PC-3 (cell line): ENCODE data around the gene ARIH2. TPM values are rescaled to one million over a fixed set of nuclear protein-coding genes. Genes with fewer than 3 reads are reported as not detected.

Experiments
- ATAC-seq: fragments of 200-7000 bp; cut with Tn5 transposase; 2 replicates; pipeline ENCODE4 v1.9.1; 2020; ENCODE audit warnings: mild to moderate bottlenecking, moderate library complexity
- BruUV-seq: library from RNA; stranded (reverse); fragments of 400-500 nt; replicated peaks from 2 replicates; lab custom pipeline; 2021; lab: Mats Ljungman, UMichigan
- CTCF ChIA-PET: fragments of 300-600 bp; sonication (Branson Sonifier 250); formaldehyde crosslinking; loops from one replicate; lab custom pipeline; 2022; ENCODE audit warnings: antibody characterized with exemption; lab: Charles Lee
- POLR2A ChIA-PET: fragments of 300-600 bp; sonication (Branson Sonifier 250); formaldehyde crosslinking; loops from one replicate; lab custom pipeline; 2022; ENCODE audit warnings: antibody characterized with exemption; ENCODE audit not compliant: unreplicated experiment; lab: Charles Lee
- DNase-seq: peaks from one replicate; pipeline ENCODE4 v3.0.0-alpha.2; 2015
- H2AFZ ChIP-seq: fragments of 300-600 bp; sonication (generic); 2 replicates; pipeline ENCODE4 v1.6.0; 2016; ENCODE audit warnings: antibody characterized with exemption, low read length
- H3F3A ChIP-seq: fragments of 300-600 bp; sonication (generic); one replicate; pipeline ENCODE4 v1.6.0; 2017; ENCODE audit warnings: antibody characterized with exemption, low read length, control low read depth, mild to moderate bottlenecking; ENCODE audit not compliant: unreplicated experiment
- H3K27ac ChIP-seq: fragments of 300-600 bp; sonication (generic); 2 replicates; pipeline ENCODE4 v1.5.1; 2016; ENCODE audit warnings: mild to moderate bottlenecking, low read length
- H3K27me3 ChIP-seq: fragments of 300-600 bp; sonication (generic); 2 replicates; pipeline ENCODE4 v1.6.1; 2016; ENCODE audit warnings: low read length, mixed read lengths
- H3K36me3 ChIP-seq: fragments of 300-600 bp; sonication (generic); 2 replicates; pipeline ENCODE4 v1.6.1; 2016; ENCODE audit warnings: low read depth, mixed run types, low read length, mixed read lengths
- H3K4me1 ChIP-seq: fragments of 300-600 bp; sonication (generic); 2 replicates; pipeline ENCODE4 v1.5.1; 2016; ENCODE audit warnings: low read length; ENCODE audit not compliant: insufficient read depth
- H3K4me2 ChIP-seq: fragments of 300-600 bp; sonication (generic); 2 replicates; pipeline ENCODE4 v1.6.0; 2016; ENCODE audit warnings: low read length
- H3K4me3 ChIP-seq: fragments of 300-600 bp; sonication (generic); 2 replicates; pipeline ENCODE4 v1.5.1; 2016; ENCODE audit warnings: mild to moderate bottlenecking, low read length, mixed read lengths
- H3K79me2 ChIP-seq: fragments of 300-600 bp; sonication (generic); 2 replicates; pipeline ENCODE4 v1.6.1; 2017; ENCODE audit warnings: low read length, mixed read lengths
- H3K9ac ChIP-seq: fragments of 300-600 bp; sonication (generic); 2 replicates; pipeline ENCODE4 v1.6.0; 2016; ENCODE audit warnings: mild to moderate bottlenecking, low read length
- H3K9me2 ChIP-seq: fragments of 300-600 bp; sonication (generic); replicated peaks from 2 replicates; pipeline ENCODE4 v1.6.1; 2016; ENCODE audit warnings: mixed run types, low read length, mixed read lengths
- H3K9me3 ChIP-seq: fragments of 300-600 bp; sonication (generic); 2 replicates; pipeline ENCODE4 v1.6.1; 2016; ENCODE audit warnings: low read length, mixed read lengths
- H4K20me1 ChIP-seq: fragments of 300-600 bp; sonication (generic); 2 replicates; pipeline ENCODE4 v1.6.1; 2016; ENCODE audit warnings: low read length, mixed read lengths
- CTCF ChIP-seq: fragments of 300-600 bp; sonication (generic); conservative IDR thresholded peaks from 2 replicates; pipeline ENCODE4 v1.5.1; 2017; ENCODE audit warnings: antibody characterized with exemption, low read depth, mild to moderate bottlenecking, low read length
- EZH2 ChIP-seq: fragments of 300-600 bp; sonication (generic); IDR thresholded peaks from one replicate; pipeline ENCODE4 v1.6.1; 2017; ENCODE audit warnings: antibody characterized with exemption, mild to moderate bottlenecking, low read length; ENCODE audit not compliant: unreplicated experiment
- EZH2phosphoT487 ChIP-seq: fragments of 300-600 bp; sonication (generic); IDR thresholded peaks from 2 replicates; pipeline ENCODE4 v1.6.1; 2018; ENCODE audit warnings: mild to moderate bottlenecking, antibody characterized with exemption, low read length, borderline replicate concordance
- intact Hi-C: fragments of 100-400 bp; cut with micrococcal nuclease; formaldehyde crosslinking; loops from 2 replicates; pipeline ENCODE4 v1.9.0; 2023
- total RNA-seq: library from RNA; depleted of rRNA; stranded (reverse); fragments of >200 nt; gene quantifications from 2 replicates; pipeline ENCODE4 v1.2.3, GENCODE V29; 2014

ARIH2 gene
- total RNA-seq, 1 experiment from 2014 or later = 136 TPM

DNA sequence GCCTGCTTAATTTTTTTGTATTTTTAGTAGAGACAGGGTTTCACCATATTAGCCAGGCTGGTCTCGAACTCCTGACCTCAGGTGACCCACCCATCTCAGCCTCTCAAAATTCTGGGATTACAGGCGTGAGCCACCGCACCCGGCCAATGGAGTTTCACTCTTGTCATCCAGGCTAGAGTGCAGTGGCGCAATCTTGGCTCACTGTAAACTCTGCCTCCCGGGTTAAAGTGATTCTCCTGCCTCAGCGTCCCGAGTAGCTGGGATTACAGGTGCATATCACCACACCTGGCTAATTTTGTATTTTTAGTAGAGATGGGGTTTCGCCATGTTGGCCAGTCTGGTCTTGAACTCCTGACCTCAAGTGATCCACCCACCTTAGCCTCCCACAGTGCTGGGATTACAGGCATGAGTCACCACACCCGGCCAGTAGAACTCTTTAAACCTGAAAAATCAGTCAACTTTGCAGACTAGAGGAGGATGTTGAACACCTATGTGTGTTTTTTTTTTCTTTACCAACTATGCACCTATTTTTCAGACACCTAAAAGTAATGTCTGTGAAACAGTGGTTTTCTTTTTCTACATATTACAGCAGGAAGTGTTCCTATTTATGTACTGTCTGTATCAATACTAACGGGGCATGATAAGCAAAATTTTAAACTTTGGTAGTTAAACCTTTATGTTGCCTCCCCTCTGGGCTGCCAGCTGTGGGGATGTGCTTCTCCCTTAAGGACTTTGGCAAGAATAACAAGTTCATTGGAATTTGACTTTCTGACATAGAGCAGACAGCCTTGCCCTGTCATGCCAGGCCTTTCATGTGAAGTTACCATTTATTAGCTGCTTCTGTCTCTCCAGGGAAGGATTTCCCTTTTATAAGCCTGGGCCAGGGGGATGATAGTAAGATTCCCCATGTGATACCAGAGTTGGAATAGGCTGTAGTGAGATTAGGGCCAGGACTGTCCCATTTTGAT is 8.1 kb downstream of the ARIH2 start:
- Histone ChIP-seq H3K9me2 (no peaks in the 10 kb centered on the region), H3K36me3 (peaks cover 46% of the 10 kb centered on the region), H2AFZ (no peak overlapping the region), H3K27ac (no peak overlapping the region), H4K20me1 (peaks cover 39% of the 10 kb centered on the region), H3K27me3 (no peaks in the 10 kb centered on the region), H3K79me2 (peaks cover 98% of the 10 kb centered on the region), H3K4me3 (no peak overlapping the region), H3K9ac (no peak overlapping the region), H3K4me2 (no peak overlapping the region), H3K4me1 (peaks cover 29% of the 10 kb centered on the region), H3K9me3 (no peaks in the 10 kb centered on the region), H3F3A (no peaks in the 10 kb centered on the region)
- ChIA-PET CTCF (no interaction called here), POLR2A (no interaction called here)
- no TSS peak for BruUV-seq
- intact Hi-C loops = no loop called here
- no peak for TF ChIP-seq CTCF
- TF ChIP-seq EZH2 = no peak
- TF ChIP-seq EZH2phosphoT487 = no peak
- DNase-seq = peak; percentile 39
- no peak for ATAC-seq

GRCh38 chr3:48927928-48928327 is 9.3 kb downstream of the ARIH2 start:
- H3K27me3 ChIP-seq = no peaks in the 10 kb centered on the region
- BruUV-seq = no TSS peak
- peaks cover 98% of the 10 kb centered on the region for H3K79me2 ChIP-seq
- POLR2A ChIA-PET = interaction anchor here (0.5 kb wide), 1 partner anchor 80 kb away, joined by 3 read pairs; the partner anchor contains the start of gene PRKAR2A
- peak; percentile 61 for ATAC-seq
- H3K4me3 ChIP-seq = no peak overlapping the region
- DNase-seq = peak; percentile 28
- CTCF ChIA-PET = no interaction called here
- peaks cover 28% of the 10 kb centered on the region for H3K4me1 ChIP-seq
- H3F3A ChIP-seq = no peaks in the 10 kb centered on the region
- peak overlapping the region; percentile 8 for H3K4me2 ChIP-seq
- H3K9ac ChIP-seq = no peak overlapping the region
- no peak overlapping the region for H2AFZ ChIP-seq
- no peak overlapping the region for H3K27ac ChIP-seq
- H3K9me3 ChIP-seq = no peaks in the 10 kb centered on the region
- H3K36me3 ChIP-seq = peaks cover 50% of the 10 kb centered on the region
- H4K20me1 ChIP-seq = peaks cover 46% of the 10 kb centered on the region
- no peaks in the 10 kb centered on the region for H3K9me2 ChIP-seq
- intact Hi-C loops = no loop called here
- TF ChIP-seq EZH2phosphoT487 = no peak
- TF ChIP-seq CTCF = no peak
- TF ChIP-seq EZH2 = no peak

DNA sequence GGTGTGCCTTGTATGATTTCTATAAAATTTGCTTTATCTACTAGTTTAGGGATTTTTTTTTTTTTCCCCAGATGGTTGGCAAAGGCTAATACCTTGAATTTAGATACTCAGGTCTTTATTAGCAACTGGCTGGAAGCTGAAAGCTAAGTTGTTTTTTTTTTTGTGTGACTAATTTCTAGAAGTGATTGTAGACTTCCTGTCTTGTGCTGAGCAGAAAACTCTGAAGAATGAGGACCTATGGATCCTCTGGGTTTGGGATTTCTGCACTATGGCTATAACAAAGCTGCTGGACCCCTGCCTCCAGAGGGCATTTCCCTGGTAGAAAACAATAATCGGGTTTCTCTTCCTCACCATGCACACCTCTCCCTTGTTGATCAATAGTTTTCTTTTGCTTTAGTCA is 10.0 kb downstream of the ARIH2 start:
- TF ChIP-seq EZH2 (no peak), CTCF (no peak), EZH2phosphoT487 (no peak)
- H4K20me1 ChIP-seq = peaks cover 48% of the 10 kb centered on the region
- no peaks in the 10 kb centered on the region for H3K27me3 ChIP-seq
- H3K4me1 ChIP-seq = peaks cover 28% of the 10 kb centered on the region
- peaks cover 50% of the 10 kb centered on the region for H3K36me3 ChIP-seq
- no peak overlapping the region for H2AFZ ChIP-seq
- CTCF ChIA-PET = no interaction called here
- peak overlapping the region; percentile 8; the same call in 1 of the 2 replicates for H3K4me2 ChIP-seq
- intact Hi-C loops = no loop called here
- ATAC-seq (peak; percentile 32), DNase-seq (no peak)
- no peak overlapping the region for H3K9ac ChIP-seq
- H3K9me2 ChIP-seq = no peaks in the 10 kb centered on the region
- no peak overlapping the region for H3K4me3 ChIP-seq
- POLR2A ChIA-PET = no interaction called here
- no peak overlapping the region for H3K27ac ChIP-seq
- H3K9me3 ChIP-seq = no peaks in the 10 kb centered on the region
- BruUV-seq = no TSS peak
- H3F3A ChIP-seq = no peaks in the 10 kb centered on the region
- H3K79me2 ChIP-seq = peaks cover 98% of the 10 kb centered on the region
